ENCODE measurements around the gene KCND3.

The KCND3 gene

GRCh38 chr1:112026016-112026415 lies 36.5 kb upstream of the KCND3 start:
- TF ChIP-seq GABPA (IDR thresholded peaks at IDR 0.05; ENCODE audit: low read depth): no peak
- no peak for TF ChIP-seq SPI1 (IDR thresholded peaks at IDR 0.05; ENCODE audit: borderline replicate concordance, low read depth)
- no peak for TF ChIP-seq CTCF (IDR thresholded peaks at IDR 0.05; ENCODE audit: insufficient read depth, low read length)
- TF ChIP-seq, protein P1, sequence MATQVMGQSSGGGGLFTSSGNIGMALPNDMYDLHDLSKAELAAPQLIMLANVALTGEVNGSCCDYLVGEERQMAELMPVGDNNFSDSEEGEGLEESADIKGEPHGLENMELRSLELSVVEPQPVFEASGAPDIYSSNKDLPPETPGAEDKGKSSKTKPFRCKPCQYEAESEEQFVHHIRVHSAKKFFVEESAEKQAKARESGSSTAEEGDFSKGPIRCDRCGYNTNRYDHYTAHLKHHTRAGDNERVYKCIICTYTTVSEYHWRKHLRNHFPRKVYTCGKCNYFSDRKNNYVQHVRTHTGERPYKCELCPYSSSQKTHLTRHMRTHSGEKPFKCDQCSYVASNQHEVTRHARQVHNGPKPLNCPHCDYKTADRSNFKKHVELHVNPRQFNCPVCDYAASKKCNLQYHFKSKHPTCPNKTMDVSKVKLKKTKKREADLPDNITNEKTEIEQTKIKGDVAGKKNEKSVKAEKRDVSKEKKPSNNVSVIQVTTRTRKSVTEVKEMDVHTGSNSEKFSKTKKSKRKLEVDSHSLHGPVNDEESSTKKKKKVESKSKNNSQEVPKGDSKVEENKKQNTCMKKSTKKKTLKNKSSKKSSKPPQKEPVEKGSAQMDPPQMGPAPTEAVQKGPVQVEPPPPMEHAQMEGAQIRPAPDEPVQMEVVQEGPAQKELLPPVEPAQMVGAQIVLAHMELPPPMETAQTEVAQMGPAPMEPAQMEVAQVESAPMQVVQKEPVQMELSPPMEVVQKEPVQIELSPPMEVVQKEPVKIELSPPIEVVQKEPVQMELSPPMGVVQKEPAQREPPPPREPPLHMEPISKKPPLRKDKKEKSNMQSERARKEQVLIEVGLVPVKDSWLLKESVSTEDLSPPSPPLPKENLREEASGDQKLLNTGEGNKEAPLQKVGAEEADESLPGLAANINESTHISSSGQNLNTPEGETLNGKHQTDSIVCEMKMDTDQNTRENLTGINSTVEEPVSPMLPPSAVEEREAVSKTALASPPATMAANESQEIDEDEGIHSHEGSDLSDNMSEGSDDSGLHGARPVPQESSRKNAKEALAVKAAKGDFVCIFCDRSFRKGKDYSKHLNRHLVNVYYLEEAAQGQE (IDR thresholded peaks at IDR 0.05; ENCODE audit: insufficient replicate concordance, low read depth): no peak
- no peak for TF ChIP-seq POLR2AphosphoS5 (IDR thresholded peaks at IDR 0.05; ENCODE audit: low read depth)
- DNase-seq (ENCODE audit: low read depth in 1 of 2, low spot score in 1 of 2): no peak
- Histone ChIP-seq H3K4me3 (replicated peaks; ENCODE audit: insufficient read depth, low read length) (no peak overlapping the region), H3K27ac (replicated peaks) (no peak overlapping the region), H3K27me3 (ENCODE audit: insufficient read depth, poor library complexity, severe bottlenecking) (peaks cover 7% of the 10 kb centered on the region)

DNA sequence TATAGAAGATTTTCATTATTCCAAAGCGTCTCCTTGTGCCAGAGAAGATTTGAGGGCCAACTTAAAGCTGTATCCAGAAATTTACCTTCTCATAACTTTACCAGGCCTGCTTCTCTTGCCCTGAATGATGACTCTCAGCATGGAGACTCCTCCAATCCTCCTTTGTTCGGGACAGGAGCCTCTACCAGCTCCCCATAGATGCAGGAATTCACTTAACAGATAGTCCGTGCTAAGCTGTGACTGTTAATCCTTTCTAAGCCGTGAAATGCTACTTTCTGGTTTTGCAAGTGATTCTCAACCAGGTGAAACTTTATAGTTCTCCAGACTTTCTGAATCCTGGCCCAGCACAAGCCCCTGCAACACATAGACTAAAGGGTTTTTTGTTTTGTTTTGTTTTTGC lies 31.8 kb upstream of the KCND3 start:
- Histone ChIP-seq H3K4me3 (replicated peaks; ENCODE audit: insufficient read depth, low read length) (no peak overlapping the region), H3K27ac (replicated peaks) (no peak overlapping the region), H3K27me3 (ENCODE audit: insufficient read depth, poor library complexity, severe bottlenecking) (peaks cover 2% of the 10 kb centered on the region)
- no peak for DNase-seq (ENCODE audit: low read depth in 1 of 2, low spot score in 1 of 2)
- no peak for TF ChIP-seq CTCF (IDR thresholded peaks at IDR 0.05; ENCODE audit: insufficient read depth, low read length)
- no peak for TF ChIP-seq GABPA (IDR thresholded peaks at IDR 0.05; ENCODE audit: low read depth)
- TF ChIP-seq SPI1 (IDR thresholded peaks at IDR 0.05; ENCODE audit: borderline replicate concordance, low read depth): no peak
- no peak for TF ChIP-seq POLR2AphosphoS5 (IDR thresholded peaks at IDR 0.05; ENCODE audit: low read depth)
- TF ChIP-seq, protein P1 (IDR thresholded peaks at IDR 0.05; ENCODE audit: insufficient replicate concordance, low read depth): no peak

DNA sequence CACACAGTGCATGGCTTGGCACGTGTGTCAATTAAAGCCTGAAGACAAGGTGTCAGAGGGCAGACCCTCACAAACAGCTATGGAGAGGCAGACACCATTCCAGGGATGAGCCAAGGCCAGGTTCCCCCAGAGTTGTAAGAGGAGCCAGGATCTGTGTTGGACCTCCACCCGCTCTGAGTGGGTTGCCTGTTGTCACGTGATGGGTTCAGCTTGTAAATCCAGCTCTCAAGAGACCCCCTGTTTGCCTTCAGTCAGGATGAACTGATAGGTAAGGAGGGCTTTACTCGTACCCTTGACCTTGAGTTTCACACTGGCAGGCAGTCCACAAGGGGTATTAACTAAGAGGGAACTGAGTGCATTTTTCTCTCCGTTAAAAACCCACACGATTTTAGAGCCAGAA lies 27.7 kb upstream of the KCND3 start:
- H3K27me3 ChIP-seq (ENCODE audit: insufficient read depth, poor library complexity, severe bottlenecking): peaks cover 2% of the 10 kb centered on the region
- H3K27ac ChIP-seq (replicated peaks): no peak overlapping the region
- no peak for DNase-seq (ENCODE audit: low read depth in 1 of 2, low spot score in 1 of 2)
- no peak overlapping the region for H3K4me3 ChIP-seq (replicated peaks; ENCODE audit: insufficient read depth, low read length)
- TF ChIP-seq, protein P1 (IDR thresholded peaks at IDR 0.05; ENCODE audit: insufficient replicate concordance, low read depth): no peak
- TF ChIP-seq CTCF (IDR thresholded peaks at IDR 0.05; ENCODE audit: insufficient read depth, low read length) (no peak), POLR2AphosphoS5 (IDR thresholded peaks at IDR 0.05; ENCODE audit: low read depth) (no peak), GABPA (IDR thresholded peaks at IDR 0.05; ENCODE audit: low read depth) (no peak), SPI1 (IDR thresholded peaks at IDR 0.05; ENCODE audit: borderline replicate concordance, low read depth) (no peak)
